Measurements from ENCODE around the gene ATG7.
A peak's percentile ranks its signal among the peaks of the same experiment; 100 is the strongest.

The ATG7 gene, protein sequence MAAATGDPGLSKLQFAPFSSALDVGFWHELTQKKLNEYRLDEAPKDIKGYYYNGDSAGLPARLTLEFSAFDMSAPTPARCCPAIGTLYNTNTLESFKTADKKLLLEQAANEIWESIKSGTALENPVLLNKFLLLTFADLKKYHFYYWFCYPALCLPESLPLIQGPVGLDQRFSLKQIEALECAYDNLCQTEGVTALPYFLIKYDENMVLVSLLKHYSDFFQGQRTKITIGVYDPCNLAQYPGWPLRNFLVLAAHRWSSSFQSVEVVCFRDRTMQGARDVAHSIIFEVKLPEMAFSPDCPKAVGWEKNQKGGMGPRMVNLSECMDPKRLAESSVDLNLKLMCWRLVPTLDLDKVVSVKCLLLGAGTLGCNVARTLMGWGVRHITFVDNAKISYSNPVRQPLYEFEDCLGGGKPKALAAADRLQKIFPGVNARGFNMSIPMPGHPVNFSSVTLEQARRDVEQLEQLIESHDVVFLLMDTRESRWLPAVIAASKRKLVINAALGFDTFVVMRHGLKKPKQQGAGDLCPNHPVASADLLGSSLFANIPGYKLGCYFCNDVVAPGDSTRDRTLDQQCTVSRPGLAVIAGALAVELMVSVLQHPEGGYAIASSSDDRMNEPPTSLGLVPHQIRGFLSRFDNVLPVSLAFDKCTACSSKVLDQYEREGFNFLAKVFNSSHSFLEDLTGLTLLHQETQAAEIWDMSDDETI

GRCh38 chr3:11271986-11272904, at the start of gene ATG7:
ATG7 (plus strand) TSS chr3:11272397; CDS start chr3:11298696, 26,299 bp downstream.
- DNase-seq = peak; percentile 90 to 92

DNA sequence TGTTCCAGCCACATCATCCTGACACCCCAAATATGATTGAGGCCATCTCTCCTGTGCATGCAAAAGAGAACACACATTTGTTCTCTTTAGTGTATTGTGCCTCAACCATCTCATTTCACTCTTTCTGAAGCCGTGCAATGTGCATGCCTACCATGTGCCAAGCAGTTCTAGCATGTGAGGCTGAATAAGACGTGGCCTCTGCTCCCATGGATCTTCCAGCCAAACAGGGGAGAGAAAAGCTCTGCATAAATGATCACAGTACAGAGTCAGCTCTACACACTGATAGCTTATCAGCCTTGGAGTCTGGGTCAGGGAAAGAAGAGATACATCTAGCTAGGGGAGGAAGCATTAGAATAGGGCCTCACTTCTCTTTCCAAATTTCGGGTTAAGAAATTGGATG, 48.2 kb upstream of the ATG7 start:
- DNase-seq = no peak

- no peak for DNase-seq
Observed at GRCh38 chr3:11224870-11225229, 47.3 kb upstream of the ATG7 start.

GRCh38 chr3:11226042-11226370, 46.2 kb upstream of the ATG7 start:
- no peak for DNase-seq

- no peak for DNase-seq
Observed at GRCh38 chr3:11228041-11228440, 44.2 kb upstream of the ATG7 start.

DNA sequence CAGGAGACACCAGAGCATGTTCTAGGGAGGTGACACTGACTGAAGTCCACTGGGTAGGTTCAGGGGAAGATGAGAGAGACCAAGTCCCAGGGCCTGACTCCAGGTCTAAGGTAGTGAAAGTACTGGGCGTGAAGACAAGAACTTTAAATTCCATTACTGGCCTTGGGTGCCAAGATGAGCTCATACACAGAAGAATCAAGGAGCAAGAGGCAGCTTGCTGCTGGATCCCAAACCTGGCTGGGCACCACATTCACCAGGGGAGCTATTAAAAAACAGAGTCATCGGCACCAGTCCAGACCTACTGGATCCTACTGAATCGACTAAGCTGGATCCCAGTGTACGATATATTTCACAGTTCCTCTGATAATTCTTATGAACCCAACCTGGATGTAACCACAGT, 42.1 kb upstream of the ATG7 start:
- DNase-seq = no peak

- DNase-seq = no peak
Observed at GRCh38 chr3:11230832-11231231, 41.4 kb upstream of the ATG7 start.

DNA sequence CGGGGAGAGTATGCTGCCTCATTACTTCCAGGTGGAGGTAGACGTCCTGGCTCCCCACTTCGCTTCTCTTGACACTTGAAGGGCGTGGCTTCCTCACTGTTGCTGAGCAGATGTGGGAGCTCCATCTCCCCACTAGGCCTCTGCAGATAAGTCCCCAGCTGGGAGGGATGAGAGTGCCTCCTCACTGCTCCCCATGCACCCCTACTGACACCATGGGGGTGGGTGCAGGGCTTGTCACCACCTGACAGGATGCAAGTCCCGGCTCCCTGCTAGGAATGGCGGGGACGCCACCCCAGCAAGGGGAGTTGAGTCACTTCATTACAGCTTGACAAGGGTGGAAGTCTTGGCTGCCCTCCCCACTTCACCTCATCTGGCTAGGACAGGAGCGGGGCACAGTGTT, 36.8 kb upstream of the ATG7 start:
- no peak for DNase-seq

DNA sequence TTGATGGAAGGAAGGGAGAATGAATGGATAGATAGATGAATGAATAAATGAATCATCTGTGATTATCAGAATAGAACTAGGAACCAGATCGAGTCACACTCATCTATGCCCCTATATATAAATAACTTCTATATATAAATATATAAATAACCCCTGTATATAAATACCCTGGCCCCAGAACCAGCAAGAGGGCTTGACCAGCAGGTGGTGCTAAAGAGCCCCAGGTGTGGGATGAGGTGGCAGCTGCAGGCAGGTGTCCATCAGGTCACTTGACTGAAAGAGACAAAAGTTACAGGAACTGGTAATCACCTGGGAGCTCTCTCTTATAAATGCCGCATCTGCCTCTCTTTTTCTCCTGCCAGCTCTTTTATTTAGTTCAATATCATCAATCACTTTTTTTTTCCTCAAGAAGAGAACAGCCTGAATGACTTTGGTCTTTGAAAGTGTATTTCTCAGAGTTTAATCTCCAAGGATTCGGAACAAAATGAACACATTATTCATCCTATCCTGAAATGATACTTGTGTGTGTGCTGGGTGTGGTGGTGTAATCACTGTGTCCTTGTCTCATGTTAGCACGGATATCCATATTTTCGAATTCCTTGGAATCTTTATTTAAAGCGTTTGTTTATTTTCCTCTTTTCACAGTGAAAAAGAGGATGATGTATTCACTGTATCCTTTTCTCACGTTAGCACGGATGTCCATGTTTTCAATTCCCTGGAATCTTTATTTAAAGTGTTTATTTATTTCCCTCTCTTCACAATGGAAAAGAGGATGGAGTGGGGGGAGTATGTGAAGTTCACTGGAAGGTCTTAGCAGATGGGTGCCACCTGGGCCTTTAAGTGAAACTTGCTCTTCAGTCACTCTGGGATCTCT, 35.4 kb upstream of the ATG7 start:
- peak in 1 of 2 donors; percentile 27 for DNase-seq

GRCh38 chr3:11238060-11238459, 34.1 kb upstream of the ATG7 start:
- DNase-seq = no peak

- no peak for DNase-seq
Observed at GRCh38 chr3:11238880-11239279, 33.3 kb upstream of the ATG7 start.

DNA sequence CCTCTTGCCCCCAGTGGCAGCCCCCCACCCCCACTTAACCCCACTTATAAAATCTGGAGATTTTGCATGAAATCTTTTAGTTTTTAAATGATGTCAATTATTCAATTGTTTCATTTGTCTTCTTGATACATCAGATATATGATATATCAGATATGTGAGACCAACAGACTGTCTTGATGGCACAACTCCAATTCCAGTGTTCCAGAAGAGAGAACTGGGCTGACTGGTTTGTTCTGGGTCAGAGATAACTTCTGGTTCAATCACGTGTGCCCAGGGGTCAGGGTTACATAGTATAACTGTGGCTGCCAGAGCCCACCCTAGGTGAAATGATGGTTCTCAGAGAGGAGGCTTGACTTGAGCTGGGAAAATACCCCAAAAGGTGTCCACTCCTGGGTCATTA, 32.4 kb upstream of the ATG7 start:
- no peak for DNase-seq

DNA sequence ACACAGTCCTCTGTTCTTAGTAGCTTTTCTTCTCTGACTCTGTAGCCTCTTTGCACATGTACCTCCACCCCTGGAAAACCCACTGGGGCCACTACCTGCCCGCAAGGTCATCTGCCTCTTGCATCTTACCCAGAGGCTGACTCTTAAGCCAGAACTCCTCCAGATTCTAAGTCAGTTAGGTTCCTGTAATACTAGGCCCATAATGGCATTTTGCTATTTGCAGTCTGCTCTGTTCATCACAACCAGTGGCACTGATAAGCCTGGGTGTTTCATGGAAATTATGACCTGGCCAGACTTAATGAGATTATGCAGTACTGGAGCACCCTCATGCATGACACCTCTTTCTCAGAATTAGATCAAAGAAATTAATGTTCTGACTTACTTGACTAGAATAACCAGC, 31.7 kb upstream of the ATG7 start:
- no peak for DNase-seq

- DNase-seq = no peak
Observed at GRCh38 chr3:11244121-11244677, 28.0 kb upstream of the ATG7 start.

- no peak for DNase-seq
Observed at GRCh38 chr3:11245276-11245675, 26.9 kb upstream of the ATG7 start.

GRCh38 chr3:11245827-11246662, 26.2 kb upstream of the ATG7 start:
- DNase-seq = no peak

- DNase-seq = no peak
Observed at GRCh38 chr3:11246663-11246970, 25.6 kb upstream of the ATG7 start.

DNA sequence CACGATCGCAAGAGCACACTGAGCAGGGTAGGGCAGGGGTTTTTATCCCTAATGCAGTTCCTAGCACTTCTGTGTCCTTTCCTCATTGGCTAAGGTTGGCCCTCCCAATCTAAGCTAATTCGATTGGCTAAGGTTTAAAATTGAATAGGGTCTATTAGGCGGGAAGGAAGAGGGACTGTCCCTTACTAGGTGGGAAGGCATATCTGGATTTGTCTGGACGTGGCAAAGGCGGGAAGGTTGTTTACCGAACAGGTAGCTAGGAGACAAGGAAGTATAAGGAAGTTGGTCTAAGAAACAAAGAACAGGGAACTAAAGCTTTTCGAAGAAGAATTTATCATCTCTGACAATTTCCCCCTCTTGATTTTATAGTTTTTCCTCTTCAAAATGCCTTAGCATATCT, 24.8 kb upstream of the ATG7 start:
- DNase-seq = no peak

GRCh38 chr3:11248596-11248995, 23.6 kb upstream of the ATG7 start:
- no peak for DNase-seq

- DNase-seq = no peak
Observed at GRCh38 chr3:11250902-11251806, 21.0 kb upstream of the ATG7 start.
